KOPT-K1 (cell line): ENCODE measurements around the gene CDA.

Source experiments
- H3K27ac ChIP-seq: fragments of 200-600 bp; sonication (generic); 2 replicates; pipeline ENCODE4 v1.5.1; 2016; ENCODE audit warnings: antibody characterized with exemption, mild to moderate bottlenecking, low read depth, low read length; ENCODE audit not compliant: poor library complexity, severe bottlenecking
- H3K36me3 ChIP-seq: fragments of 200-600 bp; sonication (generic); 2 replicates; pipeline ENCODE4 v1.5.1; 2017; ENCODE audit warnings: antibody characterized with exemption, mild to moderate bottlenecking, low read length, moderate library complexity; ENCODE audit not compliant: insufficient read depth
- H3K9me3 ChIP-seq: fragments of 200-600 bp; sonication (generic); 2 replicates; pipeline ENCODE4 v1.5.1; 2017; ENCODE audit warnings: antibody characterized with exemption, low read length, mild to moderate bottlenecking; ENCODE audit not compliant: insufficient read depth, poor library complexity, severe bottlenecking

CDA gene

DNA sequence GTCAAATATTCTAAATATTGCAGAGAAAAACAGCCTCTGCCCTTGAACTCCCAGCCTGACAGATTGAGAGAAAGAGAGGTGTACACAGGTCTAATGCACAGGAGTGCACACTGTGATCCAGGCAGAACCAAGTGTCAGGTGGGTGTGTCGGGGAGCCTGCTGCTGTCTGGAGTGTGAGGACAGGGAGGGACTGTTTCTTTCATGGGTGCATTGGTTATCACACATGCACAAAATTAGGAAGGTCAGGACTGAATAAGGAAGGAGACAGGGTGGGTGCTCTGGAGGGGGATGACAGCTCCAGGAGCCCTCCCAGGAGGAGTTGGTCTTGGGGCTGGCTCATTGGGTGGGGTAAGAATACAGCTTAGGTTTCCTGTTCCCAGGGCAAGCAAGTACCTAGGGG, 31.1 kb downstream of the CDA start:
- H3K27ac ChIP-seq: no peak overlapping the region
- H3K36me3 ChIP-seq: no peaks in the 10 kb centered on the region
- H3K9me3 ChIP-seq: no peaks in the 10 kb centered on the region

DNA sequence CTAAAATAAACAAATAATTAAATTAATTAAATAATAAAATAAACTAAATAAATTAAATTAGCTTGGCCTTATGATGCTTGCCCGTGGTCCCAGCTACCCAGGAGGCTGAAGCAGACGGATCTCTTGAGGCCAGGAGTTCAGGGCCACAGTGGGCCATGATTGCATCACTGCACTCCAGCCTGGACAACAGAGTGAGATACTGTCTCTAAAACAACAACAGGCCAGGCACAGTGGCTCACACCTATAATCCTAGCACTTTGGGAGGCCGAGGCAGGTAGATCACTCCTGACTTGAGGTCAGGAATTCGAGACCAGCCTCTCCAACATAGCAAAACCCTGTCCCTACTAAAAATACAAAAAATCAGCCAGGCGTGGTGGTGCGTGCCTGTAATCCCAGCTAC, 32.1 kb downstream of the CDA start:
- Histone ChIP-seq H3K27ac (no peak overlapping the region), H3K9me3 (no peaks in the 10 kb centered on the region), H3K36me3 (no peaks in the 10 kb centered on the region)

DNA sequence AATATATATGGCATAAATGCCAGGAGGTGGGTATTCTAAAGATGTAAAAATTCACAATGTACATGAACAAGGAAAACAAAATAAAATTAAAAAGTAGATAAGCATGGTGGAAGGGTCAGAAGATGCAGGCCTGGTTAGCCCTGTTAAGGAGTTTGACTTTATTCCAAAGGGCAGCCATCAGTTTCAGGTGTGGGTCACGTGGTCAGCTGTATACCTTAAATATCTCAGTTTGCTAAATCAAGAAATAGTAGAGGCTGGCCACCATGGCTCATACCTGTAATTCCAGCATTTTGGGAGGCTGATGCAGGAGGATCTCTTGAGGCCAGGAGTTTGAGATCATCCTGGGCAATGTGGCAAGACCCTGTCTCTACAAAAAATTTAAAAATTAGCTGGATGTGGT, 35.8 kb downstream of the CDA start:
- Histone ChIP-seq H3K36me3 (no peaks in the 10 kb centered on the region), H3K9me3 (peaks cover 7% of the 10 kb centered on the region), H3K27ac (no peak overlapping the region)

DNA sequence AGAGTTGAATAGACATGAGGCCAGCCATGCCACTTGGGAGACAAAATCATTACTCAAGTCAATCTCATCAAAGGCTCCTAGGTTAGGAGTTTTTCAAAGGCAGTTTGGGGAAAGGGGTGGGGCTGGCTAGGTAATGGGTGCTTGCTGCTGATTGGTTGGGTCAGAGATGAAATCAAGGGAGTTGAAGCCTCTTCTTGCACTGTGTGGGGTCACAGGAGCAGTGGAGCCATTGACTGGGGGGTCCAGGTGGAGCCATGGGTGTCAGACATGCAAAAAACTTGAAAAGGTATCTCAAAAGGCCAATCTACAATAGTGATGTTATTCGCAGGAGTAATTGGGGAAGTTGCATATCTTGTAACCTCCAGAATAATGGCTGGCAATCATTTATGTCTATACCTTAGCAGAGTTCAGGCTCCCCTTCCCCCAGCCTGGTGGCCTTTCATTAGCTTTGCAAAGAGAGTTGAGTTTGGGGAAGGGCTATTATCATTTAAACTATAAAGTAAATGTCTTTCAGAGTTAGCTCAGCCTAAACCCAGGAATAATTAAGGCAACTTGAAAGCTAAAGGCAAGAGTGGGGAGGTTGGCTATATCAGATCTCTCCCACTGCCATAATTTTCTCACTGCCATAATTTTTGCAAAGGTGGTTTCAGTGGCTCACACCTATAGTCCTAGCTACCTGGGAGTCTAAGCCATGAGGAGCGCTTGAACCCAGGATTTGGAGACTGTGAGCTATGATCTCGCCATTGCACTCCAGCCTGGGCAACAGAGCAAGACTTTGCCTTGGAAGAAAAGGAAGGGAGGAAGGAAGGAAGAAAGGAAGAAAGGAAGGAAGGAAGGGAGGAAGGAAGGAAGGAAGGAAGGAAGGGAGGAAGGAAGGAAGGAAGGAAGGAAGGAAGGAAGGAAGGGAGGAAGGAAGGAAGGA, 36.5 kb downstream of the CDA start:
- Histone ChIP-seq H3K27ac (no peak overlapping the region), H3K9me3 (peaks cover 7% of the 10 kb centered on the region), H3K36me3 (no peaks in the 10 kb centered on the region)

DNA sequence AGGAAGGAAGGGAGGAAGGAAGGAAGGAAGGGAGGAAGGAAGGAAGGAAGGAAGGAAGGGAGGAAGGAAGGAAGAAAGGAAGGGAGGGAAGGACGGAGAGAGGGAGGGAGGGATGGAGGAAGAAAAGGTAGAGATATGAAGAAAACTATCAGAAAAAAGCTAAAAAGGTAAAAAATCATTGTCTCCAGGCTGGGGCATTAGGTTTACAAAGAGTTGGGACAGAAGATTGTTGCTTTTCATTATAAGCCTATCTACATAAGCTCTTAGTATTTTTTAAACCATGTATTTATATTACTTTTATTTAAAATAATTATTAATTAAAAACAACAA, 37.2 kb downstream of the CDA start:
- Histone ChIP-seq H3K27ac (no peak overlapping the region), H3K9me3 (peaks cover 12% of the 10 kb centered on the region), H3K36me3 (no peaks in the 10 kb centered on the region)

DNA sequence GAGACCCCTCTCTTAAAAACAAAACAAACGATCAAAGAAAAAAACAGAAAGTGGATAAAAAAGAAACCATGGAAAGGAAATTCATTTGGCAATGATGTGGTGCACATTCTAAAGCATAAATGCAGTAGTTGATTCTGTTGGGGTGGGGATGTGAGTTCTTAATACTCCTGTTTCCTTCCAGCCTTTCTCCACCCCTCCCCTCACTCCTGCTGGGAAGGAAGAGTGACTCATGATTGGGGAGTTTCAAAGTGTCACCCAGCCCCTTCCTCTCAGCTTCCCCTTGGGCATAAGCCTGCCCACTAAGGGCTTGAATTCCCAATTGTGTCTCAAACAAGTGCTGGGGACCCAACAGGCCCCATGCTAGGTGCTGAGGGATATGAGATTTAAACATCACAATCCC, 37.6 kb downstream of the CDA start:
- H3K27ac ChIP-seq: no peak overlapping the region
- H3K36me3 ChIP-seq: no peaks in the 10 kb centered on the region
- H3K9me3 ChIP-seq: peaks cover 13% of the 10 kb centered on the region

DNA sequence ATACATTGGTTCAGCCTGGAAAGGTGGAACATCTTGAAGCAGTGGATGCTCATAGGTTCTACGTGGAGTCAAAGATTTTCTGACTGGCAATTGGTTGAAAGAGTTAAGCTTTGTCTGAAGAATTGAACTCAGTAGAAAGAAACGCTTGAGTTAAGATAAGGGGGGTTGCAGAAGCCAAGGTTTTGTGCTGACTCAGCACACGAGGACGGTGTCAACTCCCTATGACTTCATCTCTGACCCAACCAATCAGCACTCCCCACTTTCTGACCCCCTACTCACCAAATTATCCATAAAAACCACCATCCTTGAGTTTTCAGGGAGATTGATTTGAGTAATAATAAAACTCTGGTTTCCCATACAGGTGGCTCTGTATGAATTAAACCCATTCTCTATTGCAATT, 41.8 kb downstream of the CDA start:
- Histone ChIP-seq H3K36me3 (no peaks in the 10 kb centered on the region), H3K27ac (no peak overlapping the region), H3K9me3 (peaks cover 13% of the 10 kb centered on the region)

DNA sequence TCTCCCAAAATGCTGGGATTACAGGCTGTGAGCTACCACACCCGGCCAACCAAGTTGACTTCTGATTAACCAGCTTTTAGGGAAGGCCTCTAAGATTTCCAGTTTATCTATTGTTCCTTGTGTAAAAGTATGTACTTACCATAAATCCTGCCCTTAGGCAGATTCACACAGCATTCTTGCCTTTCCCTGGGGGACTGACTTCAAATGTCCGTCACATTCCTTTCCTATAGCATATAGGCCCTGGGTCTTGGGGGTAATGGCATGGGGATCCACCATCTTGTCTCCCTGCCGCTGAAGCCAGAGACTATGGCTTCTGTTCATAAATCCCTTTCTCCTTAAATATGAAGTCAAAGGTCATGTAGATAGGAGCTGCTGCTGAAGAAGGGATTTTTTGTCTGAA, 43.5 kb downstream of the CDA start:
- H3K9me3 ChIP-seq: peaks cover 13% of the 10 kb centered on the region
- H3K27ac ChIP-seq: no peak overlapping the region
- H3K36me3 ChIP-seq: no peaks in the 10 kb centered on the region

DNA sequence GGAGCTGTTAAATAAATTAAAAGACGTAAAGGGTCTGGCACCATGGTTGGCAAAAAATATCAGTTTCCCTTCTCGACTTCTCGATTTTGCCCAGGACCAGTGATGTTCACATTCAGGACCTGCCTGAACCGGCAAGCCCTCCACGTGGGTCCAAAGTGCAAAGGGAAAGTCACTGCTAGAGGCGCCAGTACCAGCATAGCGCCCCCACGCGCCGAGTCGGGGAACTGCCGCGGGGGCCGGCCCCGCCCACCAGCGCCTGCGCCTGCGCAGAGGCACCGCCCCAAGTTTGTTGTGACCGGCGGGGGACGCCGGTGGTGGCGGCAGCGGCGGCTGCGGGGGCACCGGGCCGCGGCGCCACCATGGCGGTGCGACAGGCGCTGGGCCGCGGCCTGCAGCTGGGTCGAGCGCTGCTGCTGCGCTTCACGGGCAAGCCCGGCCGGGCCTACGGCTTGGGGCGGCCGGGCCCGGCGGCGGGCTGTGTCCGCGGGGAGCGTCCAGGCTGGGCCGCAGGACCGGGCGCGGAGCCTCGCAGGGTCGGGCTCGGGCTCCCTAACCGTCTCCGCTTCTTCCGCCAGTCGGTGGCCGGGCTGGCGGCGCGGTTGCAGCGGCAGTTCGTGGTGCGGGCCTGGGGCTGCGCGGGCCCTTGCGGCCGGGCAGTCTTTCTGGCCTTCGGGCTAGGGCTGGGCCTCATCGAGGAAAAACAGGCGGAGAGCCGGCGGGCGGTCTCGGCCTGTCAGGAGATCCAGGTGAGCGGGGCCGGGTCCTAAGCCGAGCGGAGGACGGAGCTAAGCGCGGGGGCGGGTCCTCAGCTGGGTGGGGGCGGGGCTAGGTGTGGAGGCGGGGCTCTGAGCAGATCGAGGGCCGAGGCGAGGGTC, 44.5 kb downstream of the CDA start, which contains the start of gene PINK1:
PINK1 (plus strand) TSS at position 269 of the 875 bp plus-strand sequence; CDS start at position 360, 91 bp downstream.
- H3K9me3 ChIP-seq: peaks cover 13% of the 10 kb centered on the region
- H3K36me3 ChIP-seq: no peaks in the 10 kb centered on the region
- H3K27ac ChIP-seq: peak within 1 kb of the TSS; percentile 50

DNA sequence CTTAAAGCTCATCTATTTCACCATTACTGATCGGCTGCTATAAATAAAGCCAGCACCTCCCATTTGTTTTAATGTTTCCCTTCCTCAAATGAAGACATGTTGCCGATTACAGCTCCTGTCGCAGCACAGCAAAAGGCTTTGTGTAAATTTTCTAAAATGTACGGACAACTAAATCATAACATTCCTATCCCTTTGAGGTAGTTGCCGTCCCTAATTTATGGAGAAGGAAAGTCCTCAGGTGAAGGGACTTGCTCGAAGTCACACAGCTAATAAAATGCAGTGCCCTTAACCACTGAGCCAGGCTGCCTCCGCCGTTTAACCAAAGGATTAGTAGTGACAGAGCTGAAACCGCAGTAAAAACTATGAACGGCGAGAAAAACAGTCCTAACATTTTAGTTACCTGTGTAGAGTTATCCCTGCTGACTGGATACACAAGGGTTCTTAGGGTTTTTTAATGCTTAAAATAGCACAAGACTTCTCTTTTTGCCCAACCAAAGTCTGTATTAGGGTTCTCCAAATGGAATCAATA, 45.2 kb downstream of the CDA start:
- Histone ChIP-seq H3K9me3 (peaks cover 11% of the 10 kb centered on the region), H3K36me3 (no peaks in the 10 kb centered on the region), H3K27ac (peak overlapping the region; percentile 50)

DNA sequence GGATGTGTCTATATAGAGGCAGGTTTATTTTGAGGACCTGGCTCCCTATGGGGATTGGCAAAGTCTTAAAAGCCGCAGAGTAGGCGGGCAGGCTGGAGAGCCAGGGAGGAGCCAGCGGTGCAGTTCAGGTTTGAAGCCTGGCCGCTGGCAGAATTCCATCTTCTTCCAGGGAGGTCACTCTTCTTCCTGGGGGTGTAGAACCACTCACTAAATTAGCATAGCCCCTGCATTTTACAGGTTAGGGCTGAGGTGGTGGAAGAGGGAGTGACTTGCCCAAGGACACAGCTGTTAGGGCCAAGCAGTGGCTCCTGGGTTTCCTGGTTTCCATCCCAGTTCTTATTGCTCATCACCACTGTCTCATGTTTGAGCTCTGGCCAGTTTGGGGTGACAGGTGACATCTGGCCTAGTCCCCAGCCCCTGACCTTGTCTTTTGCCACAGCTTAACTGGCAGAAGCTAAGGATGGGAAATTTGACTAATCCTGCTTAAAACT, 45.7 kb downstream of the CDA start:
- Histone ChIP-seq H3K9me3 (peaks cover 6% of the 10 kb centered on the region), H3K27ac (no peak overlapping the region), H3K36me3 (no peaks in the 10 kb centered on the region)

DNA sequence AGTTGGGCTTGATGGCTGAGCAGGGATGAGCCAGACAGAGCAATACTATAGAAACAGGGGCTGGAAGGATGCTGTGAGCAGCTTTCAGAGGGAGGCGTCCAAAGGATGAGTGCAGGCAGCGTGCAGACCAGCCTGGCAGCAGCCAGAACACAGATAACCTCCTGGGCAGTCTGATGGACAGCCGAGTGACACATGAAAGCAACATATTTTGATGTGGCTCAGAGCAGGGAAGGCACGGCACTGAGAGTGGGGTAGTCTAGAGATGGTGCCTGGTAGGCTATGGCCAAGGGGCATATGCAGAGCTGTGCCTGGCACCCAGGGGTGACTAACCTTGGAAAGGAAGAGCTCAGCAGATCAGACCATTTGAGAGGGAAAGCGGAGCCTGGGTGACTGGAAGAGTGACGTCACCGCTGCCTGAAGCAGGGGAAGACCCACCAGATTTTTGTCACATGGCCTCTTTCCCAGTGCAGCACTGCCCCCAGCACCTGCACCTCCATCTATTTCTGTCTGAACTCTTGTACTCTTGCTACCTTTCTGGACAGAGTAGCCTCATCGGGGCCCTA, 48.0 kb downstream of the CDA start:
- H3K9me3 ChIP-seq: no peaks in the 10 kb centered on the region

DNA sequence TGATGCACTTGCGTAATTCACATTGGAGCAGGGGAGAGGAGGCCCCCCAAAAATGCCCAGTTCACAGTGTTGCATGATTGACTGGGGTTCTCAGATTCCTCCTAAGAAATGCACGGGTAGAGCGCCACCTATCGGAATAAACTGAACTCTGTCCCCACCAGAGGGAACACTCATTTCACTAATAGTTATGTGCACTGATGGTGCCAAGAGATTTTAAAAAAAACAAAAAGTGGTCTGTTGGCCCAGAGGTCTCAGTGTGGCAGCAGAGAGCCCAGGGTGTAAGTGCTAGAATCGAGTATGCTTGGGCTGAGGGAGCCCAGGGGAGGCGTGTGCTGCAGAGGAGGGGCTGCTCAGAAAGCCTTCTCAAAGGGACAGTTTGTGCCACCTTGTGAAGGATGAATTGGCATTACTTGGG, 51.3 kb downstream of the CDA start:
- H3K36me3 ChIP-seq: no peaks in the 10 kb centered on the region
- no peak overlapping the region for H3K27ac ChIP-seq
- H3K9me3 ChIP-seq: no peaks in the 10 kb centered on the region

More for the DNA sequence above, 48.0 kb downstream of the CDA start:
- no peaks in the 10 kb centered on the region for H3K36me3 ChIP-seq
- H3K27ac ChIP-seq: no peak overlapping the region

DNA sequence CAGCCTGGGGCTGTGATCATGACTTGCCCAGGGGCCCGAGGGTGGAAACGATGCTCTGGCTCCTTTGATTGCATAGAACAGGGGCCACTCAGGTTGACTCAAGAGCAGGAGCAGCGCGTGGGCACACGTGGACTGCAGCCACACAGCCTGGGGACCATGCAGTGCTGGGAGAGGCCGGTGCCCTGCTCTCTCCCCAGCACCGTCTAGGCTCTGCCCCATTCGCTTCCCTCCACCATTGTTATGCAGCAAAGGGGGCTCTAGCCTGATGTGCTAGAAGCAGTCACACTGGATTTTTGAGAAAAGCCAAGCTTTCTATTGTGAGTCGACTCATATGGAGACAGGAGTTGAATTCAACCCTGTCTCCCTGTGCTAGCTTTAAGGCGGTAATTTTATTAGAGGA, 53.1 kb downstream of the CDA start:
- Histone ChIP-seq H3K27ac (no peak overlapping the region), H3K36me3 (no peaks in the 10 kb centered on the region), H3K9me3 (no peaks in the 10 kb centered on the region)

DNA sequence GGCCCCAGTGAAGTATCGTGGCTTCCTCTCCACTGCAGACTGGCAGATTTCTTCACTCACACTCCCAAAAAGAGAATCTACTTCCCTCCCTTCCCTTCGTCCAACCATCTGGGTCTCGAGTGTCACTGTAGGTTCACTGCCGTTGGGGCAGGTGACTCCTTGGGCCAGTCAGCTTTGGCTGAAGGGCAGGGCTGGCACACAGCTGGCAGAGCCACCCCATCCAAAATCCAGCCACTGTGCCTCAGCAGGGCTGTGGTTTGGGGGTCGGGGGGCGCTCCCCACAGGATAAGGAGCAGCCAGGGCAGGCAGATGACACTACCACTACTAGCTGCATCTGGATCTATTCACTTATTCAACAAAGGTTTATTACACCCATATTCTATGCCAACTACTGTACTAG, 54.2 kb downstream of the CDA start:
- Histone ChIP-seq H3K27ac (no peak overlapping the region), H3K9me3 (no peaks in the 10 kb centered on the region), H3K36me3 (peaks cover 4% of the 10 kb centered on the region; the same call in 1 of the 2 replicates)
